ENCODE measurements around the gene GPR158. TPM values are rescaled to one million over a fixed set of nuclear protein-coding genes. Genes with fewer than 3 reads are reported as not detected.

The GPR158 gene
- total RNA-seq, 1 donor from 2014 or later = 7.5 TPM

- TF ChIP-seq CTCF (IDR thresholded peaks at IDR 0.05; ENCODE audit: unreplicated experiment) = no peak
- Mint-ChIP-seq H3K27me3 (ENCODE audit: low read depth) (no peaks in the 10 kb centered on the region), H3K4me3 (no peak overlapping the region), H3K4me1 (peaks cover 63% of the 10 kb centered on the region), H3K27ac (peak overlapping the region; percentile 92), H3K9me3 (peaks cover 21% of the 10 kb centered on the region), H3K36me3 (peaks cover 11% of the 10 kb centered on the region)
- DNase-seq (ENCODE audit: low spot score in 2 of 2, unreplicated experiment in 2 of 2) = no peak
These were observed 333.5 kb downstream of the GPR158 start for GRCh38 chr10:25508112-25508815.

- Mint-ChIP-seq H3K4me3 (no peak overlapping the region), H3K27me3 (ENCODE audit: low read depth) (no peaks in the 10 kb centered on the region), H3K4me1 (peaks cover 54% of the 10 kb centered on the region), H3K27ac (peak overlapping the region; percentile 92), H3K36me3 (peaks cover 17% of the 10 kb centered on the region), H3K9me3 (peaks cover 30% of the 10 kb centered on the region)
- TF ChIP-seq CTCF (IDR thresholded peaks at IDR 0.05; ENCODE audit: unreplicated experiment) = no peak
- no peak for DNase-seq (ENCODE audit: low spot score in 2 of 2, unreplicated experiment in 2 of 2)
These were observed 334.4 kb downstream of the GPR158 start for GRCh38 chr10:25509151-25509550.

- TF ChIP-seq CTCF (IDR thresholded peaks at IDR 0.05; ENCODE audit: unreplicated experiment) = no peak
- Mint-ChIP-seq H3K27ac (no peak overlapping the region), H3K4me3 (no peak overlapping the region), H3K4me1 (no peaks in the 10 kb centered on the region), H3K27me3 (ENCODE audit: low read depth) (no peaks in the 10 kb centered on the region), H3K36me3 (peaks cover 17% of the 10 kb centered on the region), H3K9me3 (peaks cover 39% of the 10 kb centered on the region)
- no peak for DNase-seq (ENCODE audit: low spot score in 2 of 2, unreplicated experiment in 2 of 2)
These were observed 347.5 kb downstream of the GPR158 start for GRCh38 chr10:25522294-25522693.

- TF ChIP-seq CTCF (IDR thresholded peaks at IDR 0.05; ENCODE audit: unreplicated experiment) = no peak
- H3K27ac Mint-ChIP-seq = no peak overlapping the region
- peaks cover 17% of the 10 kb centered on the region for H3K36me3 Mint-ChIP-seq
- H3K9me3 Mint-ChIP-seq = peaks cover 39% of the 10 kb centered on the region
- no peak overlapping the region for H3K4me3 Mint-ChIP-seq
- no peaks in the 10 kb centered on the region for H3K4me1 Mint-ChIP-seq
- no peaks in the 10 kb centered on the region for H3K27me3 Mint-ChIP-seq (ENCODE audit: low read depth)
- DNase-seq (ENCODE audit: low spot score in 2 of 2, unreplicated experiment in 2 of 2) = no peak
These were observed 348.3 kb downstream of the GPR158 start for GRCh38 chr10:25522946-25523608.

- Mint-ChIP-seq H3K4me1 (peaks cover 35% of the 10 kb centered on the region), H3K4me3 (no peak overlapping the region), H3K9me3 (peaks cover 9% of the 10 kb centered on the region), H3K27me3 (ENCODE audit: low read depth) (no peaks in the 10 kb centered on the region), H3K27ac (no peak overlapping the region), H3K36me3 (no peaks in the 10 kb centered on the region)
- no peak for TF ChIP-seq CTCF (IDR thresholded peaks at IDR 0.05; ENCODE audit: unreplicated experiment)
- no peak for DNase-seq (ENCODE audit: low spot score in 2 of 2, unreplicated experiment in 2 of 2)
These were observed 355.5 kb downstream of the GPR158 start for GRCh38 chr10:25530306-25530705.
